ENCODE measurements around the gene TMEM135. TPM values are rescaled to one million over a fixed set of nuclear protein-coding genes. Genes with fewer than 3 reads are reported as not detected.

TMEM135 gene
- polyA plus RNA-seq, 1 of the 3 experiments (the other 2 are of a cell fraction): 3.0 TPM

DNA sequence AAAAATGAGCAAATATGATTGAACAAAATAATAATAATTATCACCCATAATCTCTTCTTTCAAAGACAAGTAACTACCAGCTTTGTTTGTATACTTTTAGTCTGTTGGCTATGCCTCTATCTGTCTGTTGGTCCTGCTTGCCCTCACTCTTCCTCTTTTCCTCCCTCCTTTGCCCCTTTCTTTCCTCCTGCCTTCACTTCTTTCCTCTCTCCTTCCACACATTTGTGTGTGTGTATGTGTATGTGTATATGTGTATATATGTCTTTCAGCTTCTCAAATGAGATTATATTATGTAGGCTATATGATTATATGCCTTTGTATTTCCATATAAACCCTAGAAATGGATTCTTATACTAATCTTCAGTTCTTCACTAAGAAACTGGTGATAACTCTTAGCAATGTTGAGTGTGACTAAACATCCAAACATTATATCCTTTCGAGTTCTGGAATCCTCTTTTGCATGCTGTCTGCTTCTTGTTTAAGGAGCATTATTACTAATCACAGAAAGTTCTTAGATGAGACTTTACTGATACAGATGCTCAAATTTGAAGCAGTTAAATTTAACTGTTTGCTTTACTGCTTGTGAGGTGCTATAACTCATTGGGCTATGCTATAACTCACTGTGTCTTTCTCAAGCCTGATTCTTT is 219.1 kb downstream of the TMEM135 start:
- 62% methylated on average over 1 of the region's 1 CpG for WGBS (ENCODE audit: low lambda C conversion rate)
- no peak for TF ChIP-seq NRF1 (IDR thresholded peaks at IDR 0.05; ENCODE audit: low read depth, low read length)
- no peak for TF ChIP-seq CTCF (IDR thresholded peaks at IDR 0.05)
- TF ChIP-seq FOSL2 (IDR thresholded peaks at IDR 0.05; ENCODE audit: borderline replicate concordance, low read depth): no peak
- TF ChIP-seq JUND (IDR thresholded peaks at IDR 0.05): no peak
- no peak for TF ChIP-seq CHD2 (IDR thresholded peaks at IDR 0.05; ENCODE audit: low read length, partially characterized antibody)
- TF ChIP-seq GATA2 (CRISPR knock-in tag; IDR thresholded peaks at IDR 0.05): no peak
- no peak for TF ChIP-seq FOXM1 (IDR thresholded peaks at IDR 0.05; ENCODE audit: low read depth)
- no peak for TF ChIP-seq FOXJ3 (CRISPR knock-in tag; IDR thresholded peaks at IDR 0.05)
- TF ChIP-seq ELF1 (IDR thresholded peaks at IDR 0.05): no peak
- TF ChIP-seq NFIC (IDR thresholded peaks at IDR 0.05; ENCODE audit: borderline replicate concordance): no peak
- TF ChIP-seq TCF12 (IDR thresholded peaks at IDR 0.05): no peak
- no peak for TF ChIP-seq YY1 (IDR thresholded peaks at IDR 0.05; ENCODE audit: low read depth)
- TF ChIP-seq, protein P1, sequence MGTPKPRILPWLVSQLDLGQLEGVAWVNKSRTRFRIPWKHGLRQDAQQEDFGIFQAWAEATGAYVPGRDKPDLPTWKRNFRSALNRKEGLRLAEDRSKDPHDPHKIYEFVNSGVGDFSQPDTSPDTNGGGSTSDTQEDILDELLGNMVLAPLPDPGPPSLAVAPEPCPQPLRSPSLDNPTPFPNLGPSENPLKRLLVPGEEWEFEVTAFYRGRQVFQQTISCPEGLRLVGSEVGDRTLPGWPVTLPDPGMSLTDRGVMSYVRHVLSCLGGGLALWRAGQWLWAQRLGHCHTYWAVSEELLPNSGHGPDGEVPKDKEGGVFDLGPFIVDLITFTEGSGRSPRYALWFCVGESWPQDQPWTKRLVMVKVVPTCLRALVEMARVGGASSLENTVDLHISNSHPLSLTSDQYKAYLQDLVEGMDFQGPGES (IDR thresholded peaks at IDR 0.05; ENCODE audit: low read depth, low read length): no peak
- Histone ChIP-seq H3K9ac (no peak overlapping the region), H2AFZ (ENCODE audit: low read depth) (no peak overlapping the region), H4K20me1 (ENCODE audit: insufficient read depth) (no peaks in the 10 kb centered on the region), H3K4me3 (ENCODE audit: low read depth in 2 of 2, low read length in 1 of 2) (no peak overlapping the region), H3K4me1 (ENCODE audit: control insufficient read depth in 1 of 2, insufficient read depth in 2 of 2, low read depth in 1 of 2, low read length in 1 of 2) (peaks cover 0 to 19% of the 10 kb centered on the region in 2 experiments; a peak in 2 of 4 replicates), H3K36me3 (replicated peaks in 1 of 2; ENCODE audit: control insufficient read depth in 1 of 2, insufficient read depth in 2 of 2, low read length in 1 of 2) (no peaks in the 10 kb centered on the region), H3F3A (replicated peaks; ENCODE audit: insufficient read depth) (peaks cover 5% of the 10 kb centered on the region), H3K9me2 (no peaks in the 10 kb centered on the region), H3K27ac (ENCODE audit: low read depth in 2 of 2, low read length in 1 of 2) (no peak overlapping the region), H3K9me3 (no peaks in the 10 kb centered on the region), H3K79me2 (ENCODE audit: insufficient read depth) (no peaks in the 10 kb centered on the region), H3K4me2 (no peak overlapping the region), H3K27me3 (ENCODE audit: insufficient read depth) (no peaks in the 10 kb centered on the region)
- CTCF ChIA-PET: no interaction called here
- no peak for DNase-seq
- POLR2A ChIA-PET: no interaction called here

DNA sequence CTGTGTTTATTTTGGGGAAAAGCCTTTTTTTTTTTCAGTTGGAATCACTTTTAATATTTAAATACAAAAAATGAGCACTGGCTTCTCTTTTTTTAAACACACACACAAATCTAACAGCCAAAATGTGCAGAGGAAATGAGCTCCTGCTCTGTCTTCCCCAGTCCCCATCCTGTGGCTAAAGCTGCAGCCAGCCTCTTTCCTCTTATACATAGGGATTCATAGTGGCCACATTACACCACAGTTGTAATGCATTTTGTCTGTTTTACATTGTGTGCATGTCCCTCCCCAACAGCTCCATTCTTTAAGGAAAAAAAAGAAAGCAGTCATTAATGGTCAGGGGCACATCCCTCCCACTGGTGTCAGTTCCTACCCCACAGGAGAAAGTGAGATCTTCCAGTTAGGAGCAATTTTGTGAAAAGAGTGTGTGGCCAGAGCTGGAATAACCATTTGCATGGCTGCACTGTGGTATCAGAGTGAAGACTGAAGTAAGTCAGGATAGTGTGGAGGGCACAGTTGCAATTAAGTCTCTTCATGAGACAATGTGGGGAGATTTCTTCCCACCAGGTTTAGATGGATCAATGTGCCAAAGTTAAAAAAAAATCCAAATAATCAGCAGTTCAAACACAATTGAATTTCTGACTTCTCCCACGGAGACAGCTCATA is 220.6 kb downstream of the TMEM135 start:
- H3K4me1 ChIP-seq (ENCODE audit: control insufficient read depth in 1 of 2, insufficient read depth in 2 of 2, low read depth in 1 of 2, low read length in 1 of 2): peaks cover 0 to 23% of the 10 kb centered on the region in 2 experiments; a peak in 2 of 4 replicates
- H3K79me2 ChIP-seq (ENCODE audit: insufficient read depth): no peaks in the 10 kb centered on the region
- peaks cover 5% of the 10 kb centered on the region for H3F3A ChIP-seq (replicated peaks; ENCODE audit: insufficient read depth)
- H3K9me3 ChIP-seq: no peaks in the 10 kb centered on the region
- no peaks in the 10 kb centered on the region for H4K20me1 ChIP-seq (ENCODE audit: insufficient read depth)
- POLR2A ChIA-PET: interaction anchor here (0.6 kb wide), 1 partner anchor 69 kb away, joined by 5 read pairs; no protein-coding TSS in a partner anchor
- DNase-seq: no peak
- H3K36me3 ChIP-seq (replicated peaks in 1 of 2; ENCODE audit: control insufficient read depth in 1 of 2, insufficient read depth in 2 of 2, low read length in 1 of 2): no peaks in the 10 kb centered on the region
- H3K27ac ChIP-seq (ENCODE audit: low read depth in 2 of 2, low read length in 1 of 2): no peak overlapping the region
- no peaks in the 10 kb centered on the region for H3K27me3 ChIP-seq (ENCODE audit: insufficient read depth)
- H3K9ac ChIP-seq: no peak overlapping the region
- 95% methylated on average over 1 of the region's 1 CpG for WGBS (ENCODE audit: low lambda C conversion rate)
- H3K4me3 ChIP-seq (ENCODE audit: low read depth in 2 of 2, low read length in 1 of 2): no peak overlapping the region
- H2AFZ ChIP-seq (ENCODE audit: low read depth): no peak overlapping the region
- H3K9me2 ChIP-seq: no peaks in the 10 kb centered on the region
- CTCF ChIA-PET: no interaction called here
- H3K4me2 ChIP-seq: no peak overlapping the region
- TF ChIP-seq, protein P1 (IDR thresholded peaks at IDR 0.05; ENCODE audit: low read depth, low read length): no peak
- TF ChIP-seq RAD21 (IDR thresholded peaks at IDR 0.05; ENCODE audit: low read length): no peak
- TF ChIP-seq, protein P2, sequence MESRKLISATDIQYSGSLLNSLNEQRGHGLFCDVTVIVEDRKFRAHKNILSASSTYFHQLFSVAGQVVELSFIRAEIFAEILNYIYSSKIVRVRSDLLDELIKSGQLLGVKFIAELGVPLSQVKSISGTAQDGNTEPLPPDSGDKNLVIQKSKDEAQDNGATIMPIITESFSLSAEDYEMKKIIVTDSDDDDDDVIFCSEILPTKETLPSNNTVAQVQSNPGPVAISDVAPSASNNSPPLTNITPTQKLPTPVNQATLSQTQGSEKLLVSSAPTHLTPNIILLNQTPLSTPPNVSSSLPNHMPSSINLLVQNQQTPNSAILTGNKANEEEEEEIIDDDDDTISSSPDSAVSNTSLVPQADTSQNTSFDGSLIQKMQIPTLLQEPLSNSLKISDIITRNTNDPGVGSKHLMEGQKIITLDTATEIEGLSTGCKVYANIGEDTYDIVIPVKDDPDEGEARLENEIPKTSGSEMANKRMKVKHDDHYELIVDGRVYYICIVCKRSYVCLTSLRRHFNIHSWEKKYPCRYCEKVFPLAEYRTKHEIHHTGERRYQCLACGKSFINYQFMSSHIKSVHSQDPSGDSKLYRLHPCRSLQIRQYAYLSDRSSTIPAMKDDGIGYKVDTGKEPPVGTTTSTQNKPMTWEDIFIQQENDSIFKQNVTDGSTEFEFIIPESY (IDR thresholded peaks at IDR 0.05; ENCODE audit: borderline replicate concordance, low read depth): no peak
- TF ChIP-seq, protein P3, sequence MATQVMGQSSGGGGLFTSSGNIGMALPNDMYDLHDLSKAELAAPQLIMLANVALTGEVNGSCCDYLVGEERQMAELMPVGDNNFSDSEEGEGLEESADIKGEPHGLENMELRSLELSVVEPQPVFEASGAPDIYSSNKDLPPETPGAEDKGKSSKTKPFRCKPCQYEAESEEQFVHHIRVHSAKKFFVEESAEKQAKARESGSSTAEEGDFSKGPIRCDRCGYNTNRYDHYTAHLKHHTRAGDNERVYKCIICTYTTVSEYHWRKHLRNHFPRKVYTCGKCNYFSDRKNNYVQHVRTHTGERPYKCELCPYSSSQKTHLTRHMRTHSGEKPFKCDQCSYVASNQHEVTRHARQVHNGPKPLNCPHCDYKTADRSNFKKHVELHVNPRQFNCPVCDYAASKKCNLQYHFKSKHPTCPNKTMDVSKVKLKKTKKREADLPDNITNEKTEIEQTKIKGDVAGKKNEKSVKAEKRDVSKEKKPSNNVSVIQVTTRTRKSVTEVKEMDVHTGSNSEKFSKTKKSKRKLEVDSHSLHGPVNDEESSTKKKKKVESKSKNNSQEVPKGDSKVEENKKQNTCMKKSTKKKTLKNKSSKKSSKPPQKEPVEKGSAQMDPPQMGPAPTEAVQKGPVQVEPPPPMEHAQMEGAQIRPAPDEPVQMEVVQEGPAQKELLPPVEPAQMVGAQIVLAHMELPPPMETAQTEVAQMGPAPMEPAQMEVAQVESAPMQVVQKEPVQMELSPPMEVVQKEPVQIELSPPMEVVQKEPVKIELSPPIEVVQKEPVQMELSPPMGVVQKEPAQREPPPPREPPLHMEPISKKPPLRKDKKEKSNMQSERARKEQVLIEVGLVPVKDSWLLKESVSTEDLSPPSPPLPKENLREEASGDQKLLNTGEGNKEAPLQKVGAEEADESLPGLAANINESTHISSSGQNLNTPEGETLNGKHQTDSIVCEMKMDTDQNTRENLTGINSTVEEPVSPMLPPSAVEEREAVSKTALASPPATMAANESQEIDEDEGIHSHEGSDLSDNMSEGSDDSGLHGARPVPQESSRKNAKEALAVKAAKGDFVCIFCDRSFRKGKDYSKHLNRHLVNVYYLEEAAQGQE (IDR thresholded peaks at IDR 0.05; ENCODE audit: low read depth, low read length): no peak
- TF ChIP-seq RXRA (IDR thresholded peaks at IDR 0.05; ENCODE audit: borderline replicate concordance, low read depth): no peak
- TF ChIP-seq NFIC (IDR thresholded peaks at IDR 0.05; ENCODE audit: borderline replicate concordance): no peak

All from SK-N-SH (cell line).